OCI-LY7 (cell line): ENCODE results near the gene BACH2. TPM values are rescaled to one million over a fixed set of nuclear protein-coding genes. Genes with fewer than 3 reads are reported as not detected.

Experiments used
- BruUV-seq: library from RNA; stranded (reverse); fragments of 400-500 nt; replicated peaks from 2 replicates; lab custom pipeline; 2021; lab: Mats Ljungman, UMichigan
- CTCF ChIA-PET: fragments of 300-600 bp; sonication (Branson Sonifier 250); formaldehyde crosslinking; loops from one replicate; lab custom pipeline; 2022; ENCODE audit warnings: antibody characterized with exemption; ENCODE audit not compliant: unreplicated experiment; lab: Charles Lee
- POLR2A ChIA-PET: fragments of 300-600 bp; sonication (Branson Sonifier 250); formaldehyde crosslinking; loops from one replicate; lab custom pipeline; 2022; ENCODE audit warnings: antibody characterized with exemption; lab: Charles Lee
- DNase-seq: peaks from one replicate; pipeline ENCODE4 v3.0.0-alpha.2; 2015; ENCODE audit warnings: low spot score
- H2AFZ ChIP-seq: fragments of 200-600 bp; sonication (generic), shearing (Covaris generic); 2 replicates; pipeline ENCODE4 v1.6.1; 2014; ENCODE audit warnings: mild to moderate bottlenecking, antibody characterized with exemption, low read length, moderate library complexity
- H3K27ac ChIP-seq: fragments of 200-600 bp; sonication (generic); 2 replicates; pipeline ENCODE4 v1.5.1; 2014; ENCODE audit warnings: mixed run types, low read depth, mild to moderate bottlenecking, moderate library complexity, low read length, inconsistent platforms; ENCODE audit not compliant: poor library complexity, severe bottlenecking
- H3K36me3 ChIP-seq: fragments of 200-600 bp; sonication (generic); 2 replicates; pipeline ENCODE4 v1.6.1; 2014; ENCODE audit warnings: mild to moderate bottlenecking, antibody characterized with exemption, low read length, moderate library complexity, mixed read lengths; ENCODE audit not compliant: insufficient read depth
- H3K4me1 ChIP-seq: fragments of 200-600 bp; sonication (generic); 2 replicates; pipeline ENCODE4 v1.5.1; 2014; ENCODE audit warnings: mild to moderate bottlenecking, low read length; ENCODE audit not compliant: insufficient read depth, poor library complexity, severe bottlenecking
- H3K4me2 ChIP-seq: fragments of 200-600 bp; sonication (generic); 2 replicates; pipeline ENCODE4 v1.6.1; 2014; ENCODE audit warnings: mild to moderate bottlenecking, low read length
- H3K4me3 ChIP-seq: fragments of 200-600 bp; sonication (generic); 2 replicates; pipeline ENCODE4 v1.5.1; 2014; ENCODE audit warnings: mild to moderate bottlenecking, low read depth, low read length; ENCODE audit not compliant: poor library complexity, severe bottlenecking
- H3K79me2 ChIP-seq: fragments of 200-600 bp; sonication (generic); 2 replicates; pipeline ENCODE4 v1.6.1; 2016; ENCODE audit warnings: low read depth, mild to moderate bottlenecking, low read length, moderate library complexity, mixed read lengths; ENCODE audit not compliant: insufficient read depth
- H3K9me2 ChIP-seq: fragments of 200-600 bp; sonication (generic); 2 replicates; pipeline ENCODE4 v1.6.1; 2016; ENCODE audit warnings: mild to moderate bottlenecking, low read length, mixed read lengths; ENCODE audit not compliant: insufficient read depth
- H3K9me3 ChIP-seq: fragments of 200-600 bp; sonication (generic); 2 replicates; pipeline ENCODE4 v1.6.1; 2014; ENCODE audit warnings: mild to moderate bottlenecking, mixed run types, low read length, mixed read lengths
- H4K20me1 ChIP-seq: fragments of 200-600 bp; sonication (generic); 2 replicates; pipeline ENCODE4 v1.6.1; 2014; ENCODE audit warnings: mild to moderate bottlenecking, antibody characterized with exemption, low read length, moderate library complexity, mixed read lengths; ENCODE audit not compliant: insufficient read depth
- CTCF ChIP-seq: fragments of 200-600 bp; sonication (generic); conservative IDR thresholded peaks from 2 replicates; pipeline ENCODE4 v1.5.1; 2014; ENCODE audit warnings: mild to moderate bottlenecking, antibody characterized with exemption, low read length, moderate library complexity, mixed read lengths
- EZH2phosphoT487 ChIP-seq: fragments of 200-600 bp; sonication (generic); IDR thresholded peaks from 2 replicates; pipeline ENCODE4 v1.6.1; 2018; ENCODE audit warnings: low read depth, borderline replicate concordance, mild to moderate bottlenecking, mixed run types, antibody characterized with exemption, low read length, moderate library complexity, mixed read lengths
- intact Hi-C: fragments of 100-400 bp; cut with micrococcal nuclease; formaldehyde crosslinking; loops from one replicate; pipeline ENCODE4 v1.10.0; 2022; ENCODE audit not compliant: unreplicated experiment
- total RNA-seq, 2 experiments: library from RNA; depleted of rRNA in 1 of 2; stranded (reverse); fragments of >200 nt in 1 of 2; shearing (Covaris generic) in 1 of 2; gene quantifications; 2 replicates each; pipeline ENCODE4 v1.2.3, GENCODE V29; 2014 to 2022

BACH2 gene
- total RNA-seq, 2 experiments from 2014 or later, result 92.0 to 163 TPM

- no peaks in the 10 kb centered on the region for H3K79me2 ChIP-seq
- H3K9me3 ChIP-seq, result no peaks in the 10 kb centered on the region
- BruUV-seq, result no TSS peak
- H4K20me1 ChIP-seq, result no peaks in the 10 kb centered on the region
- H3K4me1 ChIP-seq, result no peaks in the 10 kb centered on the region
- H2AFZ ChIP-seq, result no peak overlapping the region
- intact Hi-C loops, result no loop called here
- peaks cover 75% of the 10 kb centered on the region for H3K36me3 ChIP-seq
- no peak for DNase-seq
- POLR2A ChIA-PET, result interaction anchor here (1.1 to 1.4 kb wide), 2 partner anchors 96 to 577 kb away, joined by 3 read pairs; no protein-coding TSS in a partner anchor
- TF ChIP-seq EZH2phosphoT487 (no peak), CTCF (no peak)
- H3K9me2 ChIP-seq, result no peaks in the 10 kb centered on the region
- no peak overlapping the region for H3K27ac ChIP-seq
- no peak overlapping the region for H3K4me2 ChIP-seq
- no peak overlapping the region for H3K4me3 ChIP-seq
- CTCF ChIA-PET, result interaction anchor here (1.6 kb wide), 1 partner anchor 25 kb away, joined by 3 read pairs; no protein-coding TSS in a partner anchor
These were observed 330.5 kb downstream of the BACH2 start for GRCh38 chr6:89966228-89966544.

DNA sequence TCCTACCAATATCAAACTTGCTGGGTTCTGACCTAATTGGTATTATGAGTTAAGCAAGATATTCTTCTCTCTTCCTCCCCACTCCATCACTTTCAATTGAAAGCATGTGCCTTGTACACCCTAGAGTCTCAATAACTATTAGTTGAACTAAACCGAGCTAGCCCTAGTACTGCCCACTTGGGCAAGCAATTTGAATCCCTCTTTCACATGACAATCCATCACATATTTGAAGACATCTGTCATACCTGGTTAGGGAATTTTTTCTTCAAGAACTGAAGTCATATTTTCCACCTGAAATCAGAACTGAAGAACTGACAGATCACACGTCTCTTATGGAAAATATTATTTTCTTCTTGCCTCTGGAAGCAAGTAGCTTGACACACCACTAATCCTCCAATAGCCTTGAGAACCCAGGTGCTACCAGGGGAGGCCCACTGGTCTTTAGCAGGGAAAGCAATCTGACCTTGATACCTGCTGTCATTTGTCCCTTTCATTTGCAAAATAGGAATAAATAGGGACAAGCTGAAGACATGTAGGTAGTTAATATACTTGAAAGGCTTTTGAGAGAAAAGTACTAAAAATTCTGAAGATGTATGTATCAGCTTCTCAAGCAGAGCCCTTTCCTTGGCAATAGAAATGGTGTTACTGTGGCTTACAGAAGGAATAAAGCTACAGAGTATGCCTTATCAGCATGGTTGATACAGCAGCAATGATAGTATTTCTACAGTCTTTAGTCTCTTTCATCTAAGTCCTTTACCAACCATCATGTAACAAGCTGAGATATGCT, 331.0 kb downstream of the BACH2 start:
- TF ChIP-seq EZH2phosphoT487 (no peak), CTCF (no peak)
- intact Hi-C loops, result no loop called here
- Histone ChIP-seq H3K79me2 (no peaks in the 10 kb centered on the region), H3K9me3 (no peaks in the 10 kb centered on the region), H3K36me3 (peaks cover 77% of the 10 kb centered on the region), H3K4me3 (no peak overlapping the region), H3K9me2 (no peaks in the 10 kb centered on the region), H4K20me1 (no peaks in the 10 kb centered on the region), H2AFZ (no peak overlapping the region), H3K27ac (no peak overlapping the region), H3K4me1 (no peaks in the 10 kb centered on the region), H3K4me2 (no peak overlapping the region)
- no TSS peak for BruUV-seq
- ChIA-PET CTCF (interaction anchor here (1.6 kb wide), 1 partner anchor 25 kb away, joined by 3 read pairs; no protein-coding TSS in a partner anchor), POLR2A (interaction anchor here (1.1 to 1.4 kb wide), 3 partner anchors 25 to 578 kb away, joined by 3 read pairs; no protein-coding TSS in a partner anchor)
- DNase-seq, result no peak

DNA sequence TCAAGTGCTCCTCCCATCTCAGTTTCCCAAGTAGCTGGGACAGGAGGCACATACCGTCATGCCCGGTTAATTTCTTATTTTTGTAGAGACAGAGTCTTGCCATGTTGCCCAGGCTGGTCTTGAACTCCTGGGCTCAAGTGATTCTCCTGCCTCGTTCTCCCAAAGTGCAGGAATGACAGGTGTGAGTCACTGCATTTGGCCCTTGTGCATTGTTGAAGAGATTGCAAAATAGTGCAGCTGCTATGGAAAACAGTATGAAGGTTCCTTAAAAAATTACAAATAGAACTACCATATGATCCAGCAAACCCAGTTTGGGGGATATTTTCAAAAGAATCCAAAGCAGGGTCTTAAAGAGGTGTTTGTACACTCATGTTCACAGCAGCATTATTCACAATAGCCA, 333.3 kb downstream of the BACH2 start:
- Histone ChIP-seq H3K4me2 (no peak overlapping the region), H3K36me3 (peaks cover 70% of the 10 kb centered on the region), H3K9me2 (no peaks in the 10 kb centered on the region), H3K4me3 (no peak overlapping the region), H2AFZ (no peak overlapping the region), H3K9me3 (no peaks in the 10 kb centered on the region), H4K20me1 (no peaks in the 10 kb centered on the region), H3K79me2 (no peaks in the 10 kb centered on the region), H3K27ac (no peak overlapping the region), H3K4me1 (no peaks in the 10 kb centered on the region)
- CTCF ChIA-PET, result no interaction called here
- intact Hi-C loops, result no loop called here
- POLR2A ChIA-PET, result no interaction called here
- no peak for DNase-seq
- BruUV-seq, result no TSS peak
- no peak for TF ChIP-seq CTCF
- no peak for TF ChIP-seq EZH2phosphoT487
